ENCODE results near the gene ZACN.
A peak's percentile ranks its signal among the peaks of the same experiment; 100 is the strongest.
"Not testable (repeated sequence)": the region's sequence is repeated elsewhere in the genome, so short reads cannot be mapped to it uniquely, and the experiment has no call there.

ZACN gene

GRCh38 chr17:76038050-76038449, 40.9 kb upstream of the ZACN start:
- H3K4me3 ChIP-seq (ENCODE audit: low read depth, low read length) = no peak overlapping the region
- TF ChIP-seq CTCF (IDR thresholded peaks at IDR 0.05; ENCODE audit: insufficient read depth, low read depth, low read length, missing control alignments) = no peak
- DNase-seq (ENCODE audit: low read depth) = no peak

- no peak for DNase-seq (ENCODE audit: low read depth)
- no peak overlapping the region for H3K4me3 ChIP-seq (ENCODE audit: low read depth, low read length)
- TF ChIP-seq CTCF (IDR thresholded peaks at IDR 0.05; ENCODE audit: insufficient read depth, low read depth, low read length, missing control alignments) = no peak
Observed at GRCh38 chr17:76039121-76039520, 39.9 kb upstream of the ZACN start.

DNA sequence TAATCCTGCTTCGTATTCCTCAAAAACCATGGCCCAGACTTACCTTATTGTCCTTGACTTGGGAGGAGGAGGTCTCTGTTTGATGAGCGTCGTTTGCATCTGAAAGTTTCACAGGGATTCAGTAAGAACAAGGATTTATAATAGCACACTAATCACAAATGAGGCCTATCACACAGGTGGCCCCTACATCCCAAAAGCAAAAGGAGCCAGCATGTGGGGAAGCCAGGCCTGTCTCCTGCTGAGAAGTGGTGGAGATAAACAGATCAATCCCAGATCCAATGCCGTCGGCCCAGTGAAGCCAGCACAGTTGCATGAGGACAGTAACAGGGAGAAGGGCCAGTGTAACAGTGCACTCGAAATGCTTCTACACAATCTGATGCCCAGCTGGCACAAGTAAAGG, 38.6 kb upstream of the ZACN start:
- no peak for TF ChIP-seq CTCF (IDR thresholded peaks at IDR 0.05; ENCODE audit: insufficient read depth, low read depth, low read length, missing control alignments)
- no peak for DNase-seq (ENCODE audit: low read depth)
- H3K4me3 ChIP-seq (ENCODE audit: low read depth, low read length) = no peak overlapping the region

- not testable (repeated sequence) for DNase-seq (ENCODE audit: low read depth)
Observed at GRCh38 chr17:76042868-76043267, 36.1 kb upstream of the ZACN start.

DNA sequence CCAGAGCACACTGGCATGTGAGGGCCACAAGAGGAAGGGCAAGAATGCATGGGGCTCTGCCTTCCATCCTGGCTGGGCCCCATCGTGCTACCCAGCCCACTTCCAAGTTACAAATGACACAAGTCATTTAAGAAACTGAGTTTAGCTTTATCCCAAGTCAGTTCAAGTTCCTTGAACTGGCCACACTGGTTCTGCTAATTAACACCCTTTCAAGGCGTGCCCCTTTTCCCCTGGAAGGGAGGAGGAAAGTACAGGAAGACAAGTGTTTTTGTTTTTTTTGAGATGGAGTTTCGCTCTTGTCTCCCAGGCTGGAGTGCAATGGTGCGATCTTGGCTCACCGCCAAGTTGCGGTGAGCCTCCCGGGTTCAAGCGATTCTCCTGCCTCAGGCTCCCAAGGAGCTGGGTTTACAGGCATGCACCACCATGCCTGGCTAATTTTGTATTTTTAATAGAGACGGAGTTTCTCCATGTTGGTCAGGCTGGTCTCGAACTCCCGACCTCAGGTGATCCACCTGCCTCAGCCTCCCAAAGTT, 34.4 kb upstream of the ZACN start:
- not testable (repeated sequence) for H3K4me3 ChIP-seq (ENCODE audit: low read depth, low read length); DNase-seq (ENCODE audit: low read depth)

More at GRCh38 chr17:76042868-76043267, 36.1 kb upstream of the ZACN start:
- H3K4me3 ChIP-seq (ENCODE audit: low read depth, low read length) = not testable (repeated sequence)

DNA sequence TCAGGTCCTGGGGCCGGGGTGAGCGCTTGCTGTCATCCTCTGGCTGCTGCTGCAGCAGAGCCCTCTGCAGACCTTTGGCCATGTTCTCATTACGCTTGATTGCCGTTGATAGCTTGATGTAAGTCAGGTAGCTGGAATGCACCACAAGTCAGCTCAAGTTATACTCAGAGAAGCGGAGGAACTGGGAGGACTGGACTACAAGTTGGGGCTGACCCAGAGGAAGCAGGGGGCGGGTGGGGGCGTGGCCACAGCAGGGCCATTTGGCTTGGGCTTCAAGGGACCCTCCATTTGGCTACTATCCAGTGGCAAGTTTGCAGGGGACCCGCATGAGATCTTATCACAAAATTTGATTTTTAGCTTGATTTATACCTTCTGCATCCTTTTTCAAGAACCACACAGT, 32.9 kb upstream of the ZACN start:
- DNase-seq (ENCODE audit: low read depth) = no peak
- TF ChIP-seq CTCF (IDR thresholded peaks at IDR 0.05; ENCODE audit: insufficient read depth, low read depth, low read length, missing control alignments) = no peak
- H3K4me3 ChIP-seq (ENCODE audit: low read depth, low read length) = no peak overlapping the region

DNA sequence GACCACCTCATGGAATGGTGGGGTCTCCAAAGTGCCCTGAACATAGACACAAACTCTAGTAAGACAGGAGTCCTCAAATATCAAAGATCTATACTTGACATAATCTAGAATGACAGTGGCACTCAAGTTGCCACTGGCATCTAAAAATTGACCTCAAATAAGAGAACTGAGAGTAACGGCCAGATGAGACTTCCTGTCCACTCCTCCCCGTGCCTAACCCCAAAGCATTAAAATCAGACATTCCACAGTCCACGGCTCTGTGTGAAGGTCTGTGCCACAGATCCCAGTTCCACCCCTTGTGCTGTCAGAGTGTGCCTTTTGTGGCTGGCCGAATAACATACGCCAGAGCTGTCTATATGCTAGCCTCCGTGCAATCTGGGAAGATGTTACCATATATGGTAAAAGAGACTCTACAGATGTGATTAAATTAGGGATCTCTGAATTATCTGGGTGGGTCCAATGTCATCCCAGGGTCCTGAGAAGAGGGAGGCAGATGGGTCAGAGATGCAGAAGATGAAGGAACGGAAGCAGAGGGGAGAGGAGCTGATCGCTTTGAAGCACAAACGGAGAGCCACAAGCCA, 30.9 kb upstream of the ZACN start:
- peak; percentile 65 for DNase-seq (ENCODE audit: low read depth)
- H3K4me3 ChIP-seq (ENCODE audit: low read depth, low read length) = no peak overlapping the region
- TF ChIP-seq CTCF (IDR thresholded peaks at IDR 0.05; ENCODE audit: insufficient read depth, low read depth, low read length, missing control alignments) = no peak

- H3K4me3 ChIP-seq (ENCODE audit: low read depth, low read length) = no peak overlapping the region
- DNase-seq (ENCODE audit: low read depth) = no peak
- no peak for TF ChIP-seq CTCF (IDR thresholded peaks at IDR 0.05; ENCODE audit: insufficient read depth, low read depth, low read length, missing control alignments)
Observed at GRCh38 chr17:76048711-76049110, 30.3 kb upstream of the ZACN start.

Measured in GM12865 (cell line).